OCI-LY3 (cell line): ENCODE data around the gene UBE2N.

Source experiments
- EZH2phosphoT487 ChIP-seq: fragments of 200-600 bp; shearing (Covaris generic); IDR thresholded peaks from 2 replicates; pipeline ENCODE4 v1.6.1; 2018; ENCODE audit warnings: antibody characterized with exemption, mixed run types, low read depth
- TF ChIP-seq, protein P1 (sequence below): fragments of 200-600, 300-600 bp; sonication (generic); IDR thresholded peaks from 2 replicates; pipeline ENCODE4 v1.5.1; 2014; ENCODE audit warnings: antibody characterized with exemption, low read length, low read depth

DNA sequence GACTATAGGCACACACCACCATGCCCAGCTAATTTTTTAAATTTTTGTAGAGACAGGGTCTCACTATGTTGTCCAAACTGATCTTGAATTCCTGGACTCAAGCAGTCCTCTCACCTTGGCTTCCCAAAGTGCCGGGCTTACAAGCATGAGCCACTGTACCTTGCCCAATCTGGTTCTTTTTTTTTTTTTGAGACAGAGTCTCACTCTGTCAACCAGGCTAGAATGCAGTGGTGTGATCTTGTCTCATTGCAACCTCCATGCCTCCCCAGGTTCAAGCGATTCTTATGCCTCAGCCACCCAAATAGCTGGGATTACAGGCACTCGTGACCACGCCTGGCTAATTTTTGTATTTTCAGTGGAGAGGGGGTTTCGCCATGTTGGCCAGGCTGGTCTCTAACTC lies 41.0 kb upstream of the UBE2N start:
- TF ChIP-seq, protein P1, sequence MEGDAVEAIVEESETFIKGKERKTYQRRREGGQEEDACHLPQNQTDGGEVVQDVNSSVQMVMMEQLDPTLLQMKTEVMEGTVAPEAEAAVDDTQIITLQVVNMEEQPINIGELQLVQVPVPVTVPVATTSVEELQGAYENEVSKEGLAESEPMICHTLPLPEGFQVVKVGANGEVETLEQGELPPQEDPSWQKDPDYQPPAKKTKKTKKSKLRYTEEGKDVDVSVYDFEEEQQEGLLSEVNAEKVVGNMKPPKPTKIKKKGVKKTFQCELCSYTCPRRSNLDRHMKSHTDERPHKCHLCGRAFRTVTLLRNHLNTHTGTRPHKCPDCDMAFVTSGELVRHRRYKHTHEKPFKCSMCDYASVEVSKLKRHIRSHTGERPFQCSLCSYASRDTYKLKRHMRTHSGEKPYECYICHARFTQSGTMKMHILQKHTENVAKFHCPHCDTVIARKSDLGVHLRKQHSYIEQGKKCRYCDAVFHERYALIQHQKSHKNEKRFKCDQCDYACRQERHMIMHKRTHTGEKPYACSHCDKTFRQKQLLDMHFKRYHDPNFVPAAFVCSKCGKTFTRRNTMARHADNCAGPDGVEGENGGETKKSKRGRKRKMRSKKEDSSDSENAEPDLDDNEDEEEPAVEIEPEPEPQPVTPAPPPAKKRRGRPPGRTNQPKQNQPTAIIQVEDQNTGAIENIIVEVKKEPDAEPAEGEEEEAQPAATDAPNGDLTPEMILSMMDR = no peak
- no peak for TF ChIP-seq EZH2phosphoT487
